Motor neuron (in vitro differentiated cells): ENCODE measurements around the gene RGS10. TPM values are rescaled to one million over a fixed set of nuclear protein-coding genes. Genes with fewer than 3 reads are reported as not detected.
"Not testable (repeated sequence)": the region's sequence is repeated elsewhere in the genome, so short reads cannot be mapped to it uniquely, and the experiment has no call there.

Experiments used
- ATAC-seq, 8 experiments: fragments of 200-7000 bp; cut with Tn5 transposase; replicated peaks in 6 of 8; 2 replicates each; pipeline ENCODE4 v1.8.0; 2021; ENCODE audit warnings: mild to moderate bottlenecking in 8 of 8, moderate library complexity in 8 of 8
- H3K27ac ChIP-seq, 2 donors: fragments of 250-450 bp; sonication (Bioruptor Pico); 2 replicates each; pipeline ENCODE4 v1.9.0; 2021; ENCODE audit warnings: antibody characterized with exemption in 2 of 2, mild to moderate bottlenecking in 2 of 2, moderate library complexity in 1 of 2
- H3K4me1 ChIP-seq, 2 donors: fragments of 250-450 bp; sonication (Bioruptor Pico); replicated peaks in 1 of 2; 2 replicates each; pipeline ENCODE4 v1.6.1; 2021; ENCODE audit warnings: antibody characterized with exemption in 2 of 2, mild to moderate bottlenecking in 2 of 2, moderate library complexity in 1 of 2
- H3K4me3 ChIP-seq, 5 donors: fragments of 250-450 bp; sonication (Bioruptor Pico); 2 replicates each; pipeline ENCODE4 v1.9.0; 2021; ENCODE audit warnings: antibody characterized with exemption in 5 of 5, mild to moderate bottlenecking in 5 of 5, moderate library complexity in 4 of 5
- WGBS, 10 experiments: fragments of 450-650 bp; shearing (Covaris generic); methylation state at CpG; one replicate each; pipeline ENCODE4 v1.0.0; 2022; 5-methylcytosine and 5-hydroxymethylcytosine counted together
- in situ Hi-C, 9 experiments: fragments of 400-800 bp; cut with MboI; loops; one replicate each; pipeline ENCODE4 v1.15.0; 2021; ENCODE audit warnings: low sequenced_read_pairs in 9 of 9, low pct_unique_long_range_greater_than_20kb in 2 of 9; ENCODE audit not compliant: unreplicated experiment in 9 of 9
- total RNA-seq, 8 experiments: library from RNA; unstranded; fragments of 300-600 nt; gene quantifications; 2 replicates each; pipeline versions ENCODE4 v1.2.3 to v1.2.4, GENCODE V29; 2022

RGS10 gene
- total RNA-seq, 8 experiments from 2014 or later: 0.38 to 16.2 (median 5.4) TPM

DNA sequence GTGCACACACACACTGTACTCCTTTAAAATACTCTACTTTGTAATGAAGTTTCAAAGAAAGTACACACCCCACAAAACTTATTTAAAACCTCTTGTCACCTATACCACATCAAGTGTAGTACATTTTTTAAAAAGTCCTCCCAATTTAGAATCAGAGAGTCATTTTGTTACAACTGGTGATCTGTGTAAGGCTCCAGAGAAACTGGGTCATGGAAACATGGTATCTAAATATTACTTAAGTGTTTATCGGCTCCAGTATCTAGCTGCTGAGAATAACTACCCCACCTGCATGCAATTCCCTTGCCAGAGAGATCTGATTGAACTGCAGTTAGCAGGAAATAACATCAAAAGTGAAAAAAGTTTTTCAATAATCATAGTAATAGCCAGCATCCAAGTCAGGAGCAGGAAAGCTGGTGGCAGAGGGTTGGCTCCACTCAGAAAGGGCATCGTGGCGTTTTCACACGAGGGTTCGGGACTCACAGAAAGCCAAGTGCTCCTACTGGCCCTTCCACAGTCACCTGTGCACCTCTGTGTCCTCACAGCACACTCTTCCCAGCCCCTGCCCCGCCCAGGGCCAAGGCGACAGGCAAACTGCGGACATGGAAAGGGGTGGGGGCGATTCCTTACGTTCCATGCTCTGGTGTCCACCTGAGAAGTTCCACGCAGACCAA is 6.5 kb downstream of the RGS10 start:
- Histone ChIP-seq H3K4me1 (peaks cover 5 to 12% of the 10 kb centered on the region in 2 donors), H3K4me3 (no peak overlapping the region), H3K27ac (no peak overlapping the region)
- no peak for ATAC-seq
- 29 to 97% (median 84%) methylated on average over 1 to 6 of the region's 11 CpGs; no CpG with 5 or more reads in 3 of the 10 experiments for WGBS, 10 experiments
- in situ Hi-C loops: no loop called here

DNA sequence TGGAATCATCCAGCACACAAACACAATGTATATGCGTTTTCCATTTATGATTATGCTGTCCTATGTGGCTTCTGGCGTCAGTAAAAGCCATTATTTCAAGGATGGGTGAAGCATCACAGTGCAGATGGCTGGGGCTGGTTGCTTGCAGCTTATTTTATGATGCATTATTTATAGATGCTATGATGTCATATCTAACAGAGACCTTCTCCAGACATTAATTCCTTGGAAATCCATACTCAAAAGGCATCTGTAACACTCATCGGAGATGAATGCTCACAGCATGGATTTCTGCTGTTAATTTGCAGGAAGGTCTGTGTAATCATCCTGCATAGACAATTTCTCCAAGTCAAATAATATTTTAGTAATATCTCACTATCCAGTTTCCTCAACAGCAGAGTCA is 7.2 kb downstream of the RGS10 start:
- in situ Hi-C loops: no loop called here
- peak in 6 of 8 experiments; percentile 29 to 99 (median 88) for ATAC-seq
- Histone ChIP-seq H3K27ac (no peak overlapping the region), H3K4me3 (no peak overlapping the region), H3K4me1 (peaks cover 5 to 12% of the 10 kb centered on the region in 2 donors)
- 13 to 80% (median 70%) methylated on average over 1 to 3 of the region's 3 CpGs; no CpG with 5 or more reads in 1 of the 10 experiments for WGBS, 10 experiments

DNA sequence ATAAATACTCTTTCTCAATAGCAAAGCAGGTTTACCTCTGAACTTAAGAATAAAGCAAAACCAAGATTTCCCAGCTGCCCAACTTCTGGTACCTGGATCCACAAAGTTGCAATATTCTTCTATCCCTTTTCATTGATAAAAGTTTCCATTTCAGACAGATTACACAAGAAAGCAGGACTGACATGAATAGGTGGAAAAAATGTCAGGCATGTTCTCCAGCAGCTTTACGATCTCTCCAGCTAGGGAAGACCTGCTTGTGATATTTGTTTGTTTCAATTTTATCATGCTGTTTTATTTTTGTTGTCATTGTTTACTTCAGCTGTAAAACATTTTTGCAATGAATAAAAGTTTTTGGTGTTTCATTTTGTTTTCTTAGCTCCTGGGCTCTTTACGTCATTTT is 9.0 kb downstream of the RGS10 start:
- Histone ChIP-seq H3K4me1 (peaks cover 5 to 12% of the 10 kb centered on the region in 2 donors), H3K27ac (no peak overlapping the region), H3K4me3 (no peak overlapping the region)
- in situ Hi-C loops: no loop called here
- ATAC-seq: no peak
- 93 to 100% (median 100%) methylated on average over 1 to 2 of the region's 2 CpGs for WGBS, 10 experiments

- 63 to 100% (median 89%) methylated on average over 2 to 8 of the region's 8 CpGs; no CpG with 5 or more reads in 1 of the 10 experiments for WGBS, 10 experiments
- not testable (repeated sequence) for ATAC-seq
Observed at GRCh38 chr10:119532791-119533190, 9.7 kb downstream of the RGS10 start.

DNA sequence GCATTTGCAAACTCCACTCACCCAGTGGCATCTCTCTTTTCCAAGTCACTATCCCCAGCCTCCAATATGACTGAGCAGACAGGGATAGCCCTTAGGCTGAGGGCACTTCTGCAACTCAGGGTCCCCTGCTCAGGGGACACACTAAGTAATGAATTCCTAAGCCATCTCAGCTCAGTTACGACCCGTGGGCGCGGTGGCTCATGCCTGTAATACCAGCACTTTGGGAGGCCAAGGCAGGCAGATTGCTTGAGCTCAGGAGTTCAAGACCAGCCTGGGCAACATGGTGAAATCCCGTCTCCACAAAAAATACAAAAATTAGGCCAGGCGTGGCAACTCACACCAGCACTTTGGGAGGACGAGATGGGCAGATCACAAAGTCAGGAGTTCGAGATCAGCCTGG is 10.3 kb downstream of the RGS10 start:
- H3K4me3 ChIP-seq, in situ Hi-C loops, ATAC-seq, H3K27ac ChIP-seq: not testable (repeated sequence)
- WGBS, 10 experiments: 60 to 100% (median 90%) methylated on average over 2 to 7 of the region's 8 CpGs; no CpG with 5 or more reads in 4 of the 10 experiments
- peaks cover 5 to 12% of the 10 kb centered on the region in 2 donors for H3K4me1 ChIP-seq

More at GRCh38 chr10:119532791-119533190, 9.7 kb downstream of the RGS10 start:
- H3K27ac ChIP-seq, in situ Hi-C loops, H3K4me3 ChIP-seq: not testable (repeated sequence)
- H3K4me1 ChIP-seq: peaks cover 5 to 12% of the 10 kb centered on the region in 2 donors

GRCh38 chr10:119531067-119531466 is 11.5 kb downstream of the RGS10 start:
- peaks cover 5 to 8% of the 10 kb centered on the region in 2 donors for H3K4me1 ChIP-seq
- 33 to 100% (median 83%) methylated on average over 1 of the region's 1 CpG; no CpG with 5 or more reads in 5 of the 10 experiments for WGBS, 10 experiments
- no peak overlapping the region for H3K4me3 ChIP-seq
- in situ Hi-C loops: no loop called here
- no peak overlapping the region for H3K27ac ChIP-seq
- no peak for ATAC-seq

- H3K27ac ChIP-seq, in situ Hi-C loops, H3K4me3 ChIP-seq, H3K4me1 ChIP-seq: not testable (repeated sequence)
- ATAC-seq: peak in 2 of 8 experiments; percentile 46 to 85
- 73 to 100% (median 88%) methylated on average over 1 to 5 of the region's 8 CpGs; no CpG with 5 or more reads in 4 of the 10 experiments for WGBS, 10 experiments
Observed at GRCh38 chr10:119528663-119529237, 13.8 kb downstream of the RGS10 start.

GRCh38 chr10:119526621-119527592 is 15.6 kb downstream of the RGS10 start:
- Histone ChIP-seq H3K4me1 (no peaks in the 10 kb centered on the region), H3K27ac (no peak overlapping the region), H3K4me3 (no peak overlapping the region)
- ATAC-seq: peak in 4 of 8 experiments; percentile 26 to 49 (median 47)
- in situ Hi-C loops: no loop called here
- WGBS, 10 experiments: 28 to 82% (median 58%) methylated on average over 1 to 14 of the region's 18 CpGs; no CpG with 5 or more reads in 2 of the 10 experiments

DNA sequence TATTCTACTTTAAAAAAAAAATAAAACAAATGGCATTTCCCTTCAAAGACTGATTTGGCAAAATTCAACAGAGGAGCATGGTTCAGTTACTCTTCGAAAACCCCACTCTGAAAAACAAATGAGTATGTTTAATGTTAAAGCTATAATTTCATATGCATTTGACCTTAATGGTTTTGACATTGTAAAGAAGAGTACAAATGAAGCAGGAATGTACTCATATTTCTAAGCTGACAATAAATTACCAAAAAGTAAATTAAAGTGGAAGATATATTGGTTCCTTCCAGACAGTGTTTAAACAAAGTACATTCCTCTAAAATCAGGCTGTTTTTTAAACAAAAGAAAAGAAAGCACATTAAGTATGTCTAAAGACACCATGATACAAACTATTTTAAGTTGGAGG is 16.4 kb downstream of the RGS10 start:
- no peak for ATAC-seq
- Histone ChIP-seq H3K27ac (no peak overlapping the region), H3K4me1 (no peaks in the 10 kb centered on the region), H3K4me3 (no peak overlapping the region)
- in situ Hi-C loops: no loop called here
- 86 to 100% (median 91%) methylated on average over 1 of the region's 1 CpG; no CpG with 5 or more reads in 1 of the 10 experiments for WGBS, 10 experiments

GRCh38 chr10:119525116-119525515 is 17.4 kb downstream of the RGS10 start:
- Histone ChIP-seq H3K4me3 (no peak overlapping the region), H3K27ac (no peak overlapping the region), H3K4me1 (no peaks in the 10 kb centered on the region)
- no peak for ATAC-seq
- 93 to 100% (median 100%) methylated on average over 1 to 5 of the region's 5 CpGs; no CpG with 5 or more reads in 2 of the 10 experiments for WGBS, 10 experiments
- in situ Hi-C loops: no loop called here

DNA sequence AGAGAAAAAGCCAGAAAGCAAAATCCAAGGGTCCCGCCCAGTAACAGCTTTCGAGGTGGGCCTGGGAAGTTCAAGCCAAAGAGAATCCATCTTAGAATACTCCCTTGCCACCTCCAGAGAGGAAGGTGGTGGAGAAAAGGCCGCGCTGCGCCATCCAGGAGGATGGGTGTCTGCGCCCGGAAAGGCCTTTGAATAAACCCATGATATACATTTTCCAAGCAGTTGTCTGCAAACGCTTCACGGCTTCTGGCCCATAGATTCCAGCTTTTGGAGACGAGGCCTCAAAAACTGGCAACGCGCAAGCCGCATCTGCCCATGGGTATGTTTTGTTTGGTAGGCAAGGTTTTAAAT is 17.8 kb downstream of the RGS10 start:
- H3K27ac ChIP-seq: no peak overlapping the region
- no peak overlapping the region for H3K4me3 ChIP-seq
- no peaks in the 10 kb centered on the region for H3K4me1 ChIP-seq
- 75 to 100% (median 93%) methylated on average over 4 to 12 of the region's 13 CpGs; no CpG with 5 or more reads in 3 of the 10 experiments for WGBS, 10 experiments
- in situ Hi-C loops: no loop called here
- ATAC-seq: no peak

DNA sequence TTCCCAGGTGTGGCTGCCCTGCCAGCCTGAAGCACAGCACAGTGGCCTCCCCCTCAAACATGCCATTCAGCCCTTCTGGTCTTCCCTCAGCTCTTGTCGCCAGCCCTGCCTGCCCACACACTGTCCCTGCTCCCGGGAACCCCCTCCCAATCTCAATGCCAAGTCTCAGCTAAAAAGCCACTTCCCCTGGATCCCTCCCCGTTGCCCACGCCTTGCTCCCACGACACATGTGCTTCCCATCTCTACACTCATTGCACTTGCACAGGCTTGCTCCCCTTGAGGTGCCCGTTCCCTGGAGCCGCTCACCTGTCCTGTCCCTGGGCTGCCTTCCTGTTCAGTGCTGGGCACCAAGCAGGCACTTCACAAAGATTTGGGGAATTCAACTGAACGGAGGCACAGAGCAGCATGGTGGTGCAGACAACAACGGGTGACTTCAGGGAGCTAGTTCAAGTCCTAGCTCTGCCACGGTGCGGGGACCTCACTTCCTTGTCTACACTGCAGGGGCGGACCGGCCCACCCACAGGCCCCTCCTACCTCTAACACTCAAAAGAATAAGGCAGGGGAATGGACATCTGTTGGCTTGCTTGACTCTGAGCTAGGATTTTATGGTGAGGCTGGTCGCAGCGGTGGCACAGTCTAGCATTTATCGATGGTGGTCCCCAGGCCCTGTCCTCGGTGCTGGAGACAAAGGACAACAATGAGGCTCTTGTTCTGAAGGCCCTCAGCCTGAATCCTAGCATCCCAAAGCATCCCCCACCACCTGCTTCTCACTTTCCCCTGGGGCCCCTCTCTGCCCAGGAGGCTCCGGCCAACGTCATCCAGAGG is 18.4 kb downstream of the RGS10 start:
- no peak for ATAC-seq
- no peak overlapping the region for H3K4me3 ChIP-seq
- H3K27ac ChIP-seq: no peak overlapping the region
- in situ Hi-C loops: no loop called here
- no peaks in the 10 kb centered on the region for H3K4me1 ChIP-seq
- WGBS, 10 experiments: 87 to 100% (median 95%) methylated on average over 5 to 11 of the region's 19 CpGs; no CpG with 5 or more reads in 6 of the 10 experiments
